Renal cortical epithelial cell (primary cell): ENCODE results near the gene POT1. TPM values are rescaled to one million over a fixed set of nuclear protein-coding genes. Genes with fewer than 3 reads are reported as not detected.

Experiments
- DNase-seq: peaks from one replicate; pipeline ENCODE4 v3.0.0-alpha.2; 2011; ENCODE audit warnings: low read depth
- total RNA-seq: library from RNA; depleted of rRNA; stranded (reverse); fragments of >200 nt; gene quantifications from 2 replicates; pipeline ENCODE4 v1.2.3, GENCODE V29; 2014

Gene POT1
- total RNA-seq, 1 donor from 2014 or later: 29.7 TPM

- DNase-seq: no peak
These were observed 16.7 kb downstream of the POT1 start for GRCh38 chr7:124912972-124913371.

DNA sequence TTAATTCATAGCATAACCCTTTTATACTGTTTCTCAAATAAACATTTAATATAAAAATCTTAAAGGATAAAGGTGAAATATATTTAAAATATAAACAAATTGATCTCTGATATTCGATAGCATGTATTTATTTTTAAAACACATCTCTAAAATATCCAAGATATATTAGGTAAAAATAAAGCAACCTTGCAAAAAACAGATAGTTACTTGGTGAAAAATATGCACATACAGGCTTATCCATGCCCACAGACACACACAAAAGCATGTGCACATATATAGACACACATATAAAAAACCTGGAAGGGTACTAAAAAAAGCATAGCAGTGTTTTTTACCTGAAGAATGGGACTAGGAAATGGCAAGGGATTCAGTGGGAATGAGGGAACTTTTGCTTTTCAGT lies 19.8 kb downstream of the POT1 start:
- DNase-seq: no peak

DNA sequence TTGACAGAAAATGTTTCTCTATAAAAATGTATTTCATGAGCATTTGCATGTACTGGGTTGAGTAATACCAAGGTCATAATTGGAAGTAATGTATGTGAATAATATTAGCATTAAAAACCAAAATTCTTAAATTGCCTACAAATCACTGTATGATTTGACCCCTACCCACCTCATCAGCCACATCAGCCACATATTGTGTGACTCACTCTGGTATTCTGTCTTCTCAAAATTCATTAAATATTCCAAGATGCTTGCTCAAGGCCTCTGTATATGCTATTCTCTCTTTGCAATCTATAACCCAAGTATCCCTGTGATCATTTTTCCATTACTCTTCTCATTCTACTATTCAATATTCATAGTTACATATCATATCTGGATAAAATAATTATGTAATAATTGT lies 21.4 kb downstream of the POT1 start:
- DNase-seq: peak; percentile 8

- DNase-seq: no peak
These were observed 22.1 kb downstream of the POT1 start for GRCh38 chr7:124907490-124907889.

GRCh38 chr7:124898531-124898930 lies 31.1 kb downstream of the POT1 start:
- DNase-seq: no peak

DNA sequence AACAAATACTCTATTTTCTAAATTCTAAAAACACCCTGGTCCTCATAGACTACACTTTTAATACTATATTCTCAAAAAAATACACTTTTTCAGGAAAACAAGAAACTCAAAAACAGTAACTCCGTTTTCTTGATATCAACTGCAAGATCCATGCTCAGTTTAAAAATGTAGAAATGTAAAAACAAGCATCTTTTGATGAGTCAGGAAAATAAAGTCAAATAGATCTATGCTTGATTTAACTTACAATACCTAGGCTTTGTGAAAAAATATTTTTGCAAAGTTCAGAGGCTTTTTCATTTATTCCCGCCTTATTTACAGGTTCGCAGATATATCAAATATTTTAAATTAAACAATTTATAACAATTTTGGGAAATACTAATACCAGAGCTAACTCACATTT lies 33.6 kb downstream of the POT1 start:
- DNase-seq: no peak

DNA sequence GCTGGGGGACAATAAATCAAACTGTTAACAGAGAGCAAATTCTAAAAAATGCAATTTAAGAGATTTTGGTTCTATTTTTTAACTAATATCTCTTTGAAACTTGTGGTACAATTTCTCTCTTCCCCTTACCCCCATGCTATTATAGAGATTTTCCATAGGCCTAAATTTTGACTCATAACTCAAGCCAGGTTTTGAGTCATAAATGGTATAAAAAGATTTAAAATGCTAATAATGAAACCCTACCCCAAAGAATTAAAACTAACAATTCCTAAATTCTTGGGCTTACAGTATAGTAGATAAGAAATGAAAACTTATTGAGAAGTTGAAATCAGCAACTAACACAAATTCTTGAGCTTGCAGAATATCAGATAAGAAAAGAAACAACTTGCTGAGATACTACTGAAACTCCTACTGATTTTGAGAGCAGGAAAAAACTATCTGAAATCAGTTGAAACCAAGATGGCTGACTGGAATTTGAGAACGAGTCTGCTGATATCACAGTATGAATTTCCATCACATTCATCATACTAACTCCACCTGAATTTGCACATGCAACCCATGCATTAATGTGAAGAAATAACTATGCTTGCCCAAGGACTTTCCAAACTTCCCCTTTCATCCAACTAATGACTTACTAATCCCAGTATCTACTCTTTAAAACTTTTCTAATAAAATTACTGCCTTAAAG lies 36.3 kb downstream of the POT1 start:
- no peak for DNase-seq

DNA sequence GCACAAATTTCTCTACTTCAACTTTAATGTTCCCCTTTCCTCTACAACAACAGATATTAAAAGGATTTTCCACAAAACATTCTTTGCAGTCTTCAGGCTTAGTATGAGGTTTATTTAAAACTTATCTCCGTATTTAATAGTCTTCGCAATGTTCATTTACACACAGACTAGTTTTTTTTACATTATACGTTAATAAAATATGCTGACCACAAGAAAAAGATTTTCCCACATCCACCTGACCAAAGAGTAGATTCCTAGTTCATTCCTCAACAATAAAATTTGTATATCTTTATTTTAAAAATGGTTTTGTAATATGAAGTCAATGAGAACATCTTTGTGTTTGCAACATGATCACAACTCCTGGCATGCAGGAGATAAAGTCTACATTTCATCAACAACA lies 42.4 kb downstream of the POT1 start:
- DNase-seq: no peak

DNA sequence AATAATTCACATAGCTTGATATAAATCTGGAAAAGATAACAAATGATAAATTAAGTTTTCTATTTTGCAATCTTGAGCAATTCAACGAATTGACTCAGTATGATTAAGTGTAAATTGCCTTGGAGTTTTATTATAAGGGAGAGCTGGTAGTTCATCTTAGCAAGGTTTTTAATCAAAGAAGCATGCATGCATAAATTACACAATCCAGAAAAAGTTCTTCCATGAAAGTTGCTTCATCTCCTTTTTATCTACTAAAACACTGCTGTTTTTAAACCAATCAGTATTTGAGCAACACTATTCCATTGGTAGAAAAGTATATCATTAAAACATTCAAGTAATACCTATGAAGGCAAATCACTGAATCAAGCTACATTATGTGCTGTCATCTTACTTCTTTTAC lies 47.6 kb downstream of the POT1 start:
- no peak for DNase-seq

DNA sequence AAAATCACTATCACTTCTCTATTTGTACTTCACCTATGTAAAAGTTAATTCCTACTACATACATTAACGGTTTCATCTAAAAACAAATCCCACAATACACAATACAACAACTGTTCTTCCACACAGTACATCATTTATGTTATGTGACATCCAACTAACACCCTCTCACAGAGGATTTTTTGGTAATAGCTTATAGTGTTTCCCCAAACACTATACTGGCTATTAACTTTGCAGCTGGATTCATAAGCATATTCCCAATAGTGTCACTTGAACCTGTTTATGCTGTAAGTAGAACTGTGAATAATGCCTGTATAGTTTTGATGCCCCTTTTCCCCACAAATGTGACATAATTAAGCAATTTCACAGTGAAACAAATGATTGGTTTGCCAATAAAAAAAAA lies 49.9 kb downstream of the POT1 start:
- DNase-seq: no peak

DNA sequence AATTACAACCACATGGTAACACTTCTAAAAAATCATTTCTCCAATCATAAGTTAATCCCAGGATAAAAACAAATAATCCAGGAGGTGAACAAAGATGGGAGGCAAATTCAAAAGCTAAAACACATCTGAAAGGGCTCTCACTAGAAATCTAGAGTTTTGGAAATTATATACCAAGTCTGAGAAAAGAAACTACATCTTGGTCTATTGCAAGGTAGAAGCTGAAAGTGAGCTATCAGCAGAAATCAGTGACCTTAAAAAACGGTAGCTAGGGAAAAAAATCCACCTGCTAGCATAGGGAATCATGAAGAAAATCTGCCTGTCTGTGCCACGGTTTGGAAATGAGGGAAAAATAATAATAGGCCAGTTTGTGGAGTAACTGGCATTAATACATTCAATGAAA lies 50.5 kb downstream of the POT1 start:
- no peak for DNase-seq

- no peak for DNase-seq
These were observed 54.9 kb downstream of the POT1 start for GRCh38 chr7:124874644-124875163.

DNA sequence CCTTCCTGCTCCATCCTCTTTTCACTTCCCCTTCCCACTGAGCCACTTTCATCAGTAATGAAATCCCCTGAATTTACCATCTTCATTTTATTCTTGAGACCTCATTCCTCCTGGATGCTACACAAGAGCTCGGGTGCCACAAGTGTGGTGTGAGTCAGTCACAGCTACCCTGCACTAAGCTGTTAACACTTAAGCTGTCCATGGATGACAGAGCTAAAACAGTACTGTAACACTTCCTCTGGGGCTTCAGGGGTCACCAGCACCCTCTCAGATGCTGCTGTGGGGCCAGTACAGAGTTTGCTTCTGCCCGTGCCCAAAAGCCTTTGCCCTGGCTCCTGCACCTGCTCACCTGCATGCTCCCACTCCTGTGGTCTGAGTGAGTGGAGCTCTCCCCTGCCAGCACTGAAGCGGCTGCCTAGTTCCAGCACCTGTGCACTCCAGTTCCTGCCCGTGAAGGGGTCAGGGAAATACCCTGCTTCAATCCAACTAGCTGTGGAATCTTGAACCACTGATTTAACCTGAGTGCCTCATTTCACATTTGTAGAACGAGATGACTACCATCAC lies 71.9 kb downstream of the POT1 start:
- no peak for DNase-seq

- peak; percentile 58 for DNase-seq
These were observed 73.2 kb downstream of the POT1 start for GRCh38 chr7:124856299-124856888.

- no peak for DNase-seq
These were observed 86.3 kb downstream of the POT1 start for GRCh38 chr7:124843336-124843735.

DNA sequence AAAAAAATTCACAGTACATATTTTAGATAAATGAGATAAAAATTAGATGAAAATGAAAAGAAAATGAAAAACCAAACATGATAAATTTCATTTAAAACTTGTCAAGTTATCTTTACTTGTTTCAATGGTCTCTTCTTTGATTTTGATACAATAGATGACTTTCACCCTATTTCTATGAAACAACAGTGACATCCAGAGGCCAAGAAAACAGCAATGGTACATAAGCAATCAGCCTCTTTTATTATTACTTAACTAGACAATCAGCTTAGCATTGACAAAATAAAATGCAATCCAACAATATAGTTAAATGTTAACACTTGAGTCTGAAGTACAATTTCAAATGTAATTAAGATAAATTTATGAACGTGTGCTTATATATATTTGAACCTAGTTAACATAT lies 89.2 kb downstream of the POT1 start:
- DNase-seq: peak; percentile 6

GRCh38 chr7:124839687-124840086 lies 89.9 kb downstream of the POT1 start:
- DNase-seq: no peak

- DNase-seq: no peak
These were observed 93.5 kb downstream of the POT1 start for GRCh38 chr7:124836173-124836572.

DNA sequence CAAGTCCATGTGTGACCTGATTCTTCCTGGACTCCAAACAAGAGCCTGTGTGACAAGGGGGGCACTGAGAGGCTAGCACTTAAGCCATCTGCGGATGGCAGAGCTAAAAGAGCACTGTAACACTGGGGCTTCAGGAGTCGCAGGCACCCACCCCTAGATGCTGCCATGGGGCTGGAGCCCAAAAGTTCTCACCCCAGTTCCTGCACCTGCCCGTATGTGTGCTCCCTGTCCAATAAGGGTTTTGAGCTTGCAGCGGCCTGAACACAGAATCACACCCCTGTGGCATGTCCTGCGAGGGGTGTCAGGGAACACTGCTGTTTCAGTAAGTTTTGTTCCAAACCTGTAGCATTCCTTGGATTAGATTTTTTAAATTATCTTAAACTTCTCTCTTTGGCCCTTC lies 110.8 kb downstream of the POT1 start:
- no peak for DNase-seq

- DNase-seq: no peak
These were observed 115.4 kb downstream of the POT1 start for GRCh38 chr7:124813994-124814798.

GRCh38 chr7:124812764-124813163 lies 116.9 kb downstream of the POT1 start:
- DNase-seq: no peak

GRCh38 chr7:124811341-124811740 lies 118.3 kb downstream of the POT1 start:
- DNase-seq: no peak

DNA sequence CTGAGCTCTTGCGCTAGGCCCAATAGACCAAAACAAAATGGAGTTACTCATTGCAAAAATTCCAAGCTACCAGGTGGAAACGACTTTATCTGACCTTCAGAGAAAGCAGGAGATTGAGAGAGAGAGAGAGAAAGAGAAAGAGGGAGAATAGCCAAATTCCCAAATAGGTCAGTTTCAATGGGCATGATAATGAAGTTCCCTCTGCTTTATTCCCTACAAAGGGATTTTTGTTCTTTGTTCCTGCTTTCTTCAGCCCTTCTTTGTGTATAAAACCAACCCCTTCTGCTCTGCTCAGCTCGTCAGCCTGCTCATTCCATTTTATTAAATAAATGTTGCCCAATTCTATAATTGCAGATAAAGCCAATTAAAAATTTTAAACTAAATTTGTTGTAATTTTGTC lies 119.0 kb downstream of the POT1 start:
- no peak for DNase-seq
